ENCODE data around the gene IGSF6.

DNA sequence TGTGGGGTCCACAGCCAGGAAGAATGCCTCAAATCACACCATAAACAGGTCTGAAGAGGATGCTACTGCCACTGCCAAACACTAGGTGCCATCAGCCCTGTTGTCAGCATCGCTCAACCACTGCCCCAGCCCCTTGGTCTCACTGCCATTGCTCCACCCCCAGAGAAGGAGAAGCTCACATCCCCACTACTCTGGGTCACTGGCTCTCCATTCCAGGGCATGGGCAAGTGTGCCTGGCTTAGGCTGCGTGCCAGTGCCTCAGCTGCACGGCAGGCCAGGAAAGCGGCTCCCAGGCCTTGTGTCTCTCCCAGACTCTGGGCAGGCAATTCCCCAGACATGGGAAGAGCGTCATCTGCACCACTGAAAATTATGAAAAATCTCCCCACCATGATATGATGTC, 1.2 kb upstream of the IGSF6 start:
- no peak for TF ChIP-seq ZBTB8A (CRISPR knock-in tag; IDR thresholded peaks at IDR 0.05; ENCODE audit: borderline replicate concordance, low read depth)
- TF ChIP-seq MATR3 (CRISPR knock-in tag; IDR thresholded peaks at IDR 0.05): no peak
- no peak for TF ChIP-seq POLR2A (IDR thresholded peaks at IDR 0.05; ENCODE audit: insufficient read depth in 1 of 2, low read depth in 2 of 2, low read length in 2 of 2)
- TF ChIP-seq ZNF326 (CRISPR knock-in tag; IDR thresholded peaks at IDR 0.05; ENCODE audit: borderline replicate concordance): no peak
- no peak for TF ChIP-seq CBFB (CRISPR knock-in tag; IDR thresholded peaks at IDR 0.05)
